Ramos (cell line): ENCODE measurements around the gene SGCA.

Experiments
- in situ Hi-C: fragments of 300-500 bp; cut with MboI; formaldehyde crosslinking; loops from one replicate; pipeline ENCODE4 v1.14.3; 2022; ENCODE audit warnings: low sequenced_read_pairs; ENCODE audit not compliant: unreplicated experiment

The SGCA gene

DNA sequence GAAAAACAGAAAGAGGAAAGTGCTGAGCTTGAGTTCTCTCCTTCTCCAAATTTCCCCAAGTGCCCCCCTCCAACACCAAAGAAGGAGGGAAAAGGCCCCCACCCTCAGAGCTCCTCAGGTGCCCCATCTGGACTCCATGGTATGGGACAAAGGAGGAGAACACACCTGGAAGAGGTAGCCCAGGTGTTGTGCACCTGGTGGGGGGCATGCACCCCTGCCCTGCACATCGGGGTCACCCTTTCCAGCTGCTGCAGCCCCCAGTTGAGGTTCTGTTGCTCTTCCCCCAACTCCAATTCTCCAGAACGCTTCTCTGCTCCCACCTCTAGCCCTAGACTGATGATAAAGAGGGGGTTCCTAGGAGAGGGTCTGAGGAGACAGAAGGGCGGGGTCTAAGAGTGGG lies 38.6 kb downstream of the SGCA start:
- in situ Hi-C loops: loop anchor here (10.0 kb wide), 1 partner anchor 90 kb away; no protein-coding TSS in a partner anchor

DNA sequence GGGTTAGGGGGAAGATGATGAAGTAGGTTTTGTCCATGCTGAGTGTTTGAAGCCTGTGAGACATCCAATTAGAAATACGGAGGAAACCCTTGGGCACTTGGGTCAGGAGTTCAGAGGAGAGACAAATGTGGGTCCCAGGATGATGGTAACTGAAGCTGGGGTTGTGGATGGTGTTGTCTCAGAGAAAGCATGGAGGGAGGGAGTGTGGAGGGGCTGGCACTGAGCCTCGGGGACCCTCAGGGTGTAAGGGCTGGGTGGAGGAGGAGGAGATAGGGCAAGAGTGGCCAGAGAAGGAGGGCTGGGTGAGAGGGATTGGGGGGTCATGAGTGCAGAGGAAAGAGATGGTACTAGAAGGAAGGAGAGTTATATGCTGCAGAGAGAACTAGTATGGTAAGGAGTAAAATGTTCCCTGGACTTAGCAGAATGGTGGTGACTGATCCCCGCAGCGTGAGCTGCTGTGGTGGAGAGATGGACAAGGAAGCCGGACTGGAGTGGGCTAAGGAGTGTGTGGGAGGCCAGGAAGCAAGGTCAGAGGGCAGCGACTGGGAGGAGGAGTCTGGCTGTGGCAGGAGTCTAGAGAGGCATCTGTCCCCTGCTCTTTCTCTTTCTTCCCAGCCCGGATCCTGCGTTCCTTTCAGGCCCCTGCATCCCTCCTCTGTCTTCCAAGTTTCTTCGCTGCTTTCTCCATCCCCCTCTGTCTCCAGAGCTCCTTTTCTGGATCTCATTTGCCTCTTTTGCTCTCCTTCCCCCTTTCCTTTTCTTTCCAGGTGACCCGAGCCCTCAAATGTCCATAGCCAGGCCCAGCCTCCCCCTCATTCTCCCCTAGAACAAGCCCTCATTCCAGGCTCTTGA lies 39.5 kb downstream of the SGCA start:
- in situ Hi-C loops: loop anchor here (10.0 kb wide), 1 partner anchor 89 kb away; no protein-coding TSS in a partner anchor

DNA sequence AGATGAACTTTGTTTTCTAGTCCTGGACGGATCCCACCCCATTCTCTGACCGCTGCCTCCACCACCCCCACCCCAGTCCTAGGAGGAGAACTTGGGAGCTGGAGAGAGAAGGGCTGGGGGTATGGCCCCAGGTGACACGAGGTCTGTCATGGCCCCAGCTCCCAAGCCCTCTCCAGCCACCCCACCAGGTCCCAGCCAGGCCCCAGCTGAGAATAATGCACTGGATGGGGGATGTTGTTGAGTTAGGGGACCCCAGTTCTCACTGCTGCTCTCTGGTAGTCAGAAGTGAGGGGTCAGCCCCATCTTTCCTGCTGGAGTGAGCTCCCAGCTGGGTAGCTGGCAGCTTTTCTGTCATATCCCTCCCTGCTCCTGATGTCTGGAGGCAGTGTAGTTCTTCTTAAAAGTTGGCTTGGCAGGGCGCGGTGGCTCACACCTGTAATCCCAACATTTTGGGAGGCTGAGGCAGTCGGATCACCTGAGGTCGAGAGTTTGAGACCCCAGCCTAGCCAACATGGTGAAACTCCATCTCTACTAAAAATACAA lies 40.2 kb downstream of the SGCA start:
- in situ Hi-C loops: loop anchor here (10.0 kb wide), 1 partner anchor 89 kb away; no protein-coding TSS in a partner anchor

DNA sequence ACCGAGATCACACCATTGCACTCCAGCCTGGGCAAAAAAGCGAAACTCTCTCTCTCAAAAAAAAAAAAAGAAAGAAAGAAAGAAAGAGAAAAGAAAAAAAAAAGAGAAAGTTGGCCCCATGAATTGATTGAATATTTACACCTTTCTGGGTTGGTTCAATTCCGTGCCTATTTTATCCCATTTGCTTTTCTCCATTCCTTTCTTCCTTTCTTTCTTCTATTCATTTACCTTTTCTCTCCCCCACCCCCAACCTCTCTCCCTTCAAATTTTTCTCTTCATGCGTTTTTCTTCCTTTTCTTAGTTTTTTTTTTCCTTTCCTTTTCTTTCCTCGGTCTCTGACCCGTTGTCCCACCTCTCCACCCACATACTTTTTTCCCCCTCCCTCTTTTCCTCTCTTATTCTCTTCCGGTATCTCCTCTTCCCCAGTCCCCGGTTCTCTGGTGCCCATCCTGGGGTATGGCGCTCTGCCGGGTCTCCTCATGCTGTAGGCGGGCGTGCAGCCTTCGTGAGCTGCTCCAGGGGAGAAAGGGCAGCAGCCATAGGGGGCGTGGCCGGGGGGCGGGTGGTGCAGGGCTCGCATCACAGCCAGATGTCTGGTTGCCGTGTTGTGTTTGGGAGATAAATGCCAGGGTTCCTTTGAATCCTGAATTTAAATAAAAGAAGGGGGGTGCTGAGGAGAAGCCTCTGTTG lies 40.9 kb downstream of the SGCA start:
- in situ Hi-C loops: loop anchor here (10.0 kb wide), 1 partner anchor 88 kb away; no protein-coding TSS in a partner anchor

DNA sequence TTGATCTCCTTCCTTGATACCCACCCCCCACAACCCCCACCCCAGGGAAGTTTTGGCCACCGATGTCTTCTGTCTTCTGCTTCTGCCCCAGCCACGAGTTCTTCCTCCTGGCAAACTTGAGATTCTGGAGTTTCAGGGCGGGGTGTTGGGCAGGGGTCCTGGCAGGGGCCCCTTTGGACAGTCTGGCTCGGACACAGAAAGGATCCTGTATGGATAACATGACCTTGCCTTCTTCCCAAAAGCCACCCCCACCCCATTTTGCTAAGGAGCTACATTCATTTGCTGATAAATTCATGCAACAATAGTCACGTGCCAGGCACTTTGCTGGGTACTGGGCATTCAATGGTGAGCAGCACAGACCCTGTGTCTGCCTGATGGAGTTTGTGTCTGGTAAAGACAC lies 41.5 kb downstream of the SGCA start:
- in situ Hi-C loops: loop anchor here (10.0 kb wide), 1 partner anchor 87 kb away; no protein-coding TSS in a partner anchor

DNA sequence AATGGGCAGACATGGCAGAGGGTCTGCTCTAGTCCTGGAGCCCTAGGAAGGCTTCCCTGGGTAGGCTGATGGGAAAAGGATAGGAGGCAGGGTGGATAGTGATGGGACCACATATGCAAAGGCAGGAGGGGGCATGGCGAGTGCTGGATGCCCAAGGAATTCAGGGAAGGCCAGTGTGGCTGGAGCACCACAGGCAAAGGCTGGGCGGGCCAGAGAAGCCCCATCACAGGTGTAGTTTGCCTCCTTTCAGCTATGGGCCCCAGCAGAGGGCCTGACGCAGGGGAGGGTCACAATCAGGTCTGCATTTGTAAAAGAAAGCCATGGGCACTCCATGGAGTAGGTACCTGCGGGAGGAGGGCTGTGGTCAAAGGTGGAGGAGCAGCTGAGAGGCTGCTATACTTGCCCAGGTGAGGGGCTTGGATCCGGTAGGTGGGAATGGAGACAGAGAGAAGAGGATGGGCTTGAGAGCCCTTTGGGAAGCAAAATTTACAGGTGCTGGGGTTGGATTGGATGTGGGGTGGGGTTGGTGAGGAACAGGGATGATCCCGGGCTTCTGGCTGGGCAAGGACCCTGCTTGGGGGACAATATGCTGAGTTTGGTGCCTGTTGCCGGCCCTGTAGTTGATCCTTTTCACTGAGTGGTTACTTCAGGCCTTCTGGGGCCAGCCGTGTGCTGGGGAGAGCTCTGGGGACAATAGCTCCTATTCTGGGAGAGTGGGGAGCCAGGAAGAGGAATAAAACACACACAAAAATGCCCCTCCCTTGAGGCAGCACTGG lies 42.2 kb downstream of the SGCA start:
- in situ Hi-C loops: loop anchor here (10.0 kb wide), 1 partner anchor 87 kb away; no protein-coding TSS in a partner anchor

DNA sequence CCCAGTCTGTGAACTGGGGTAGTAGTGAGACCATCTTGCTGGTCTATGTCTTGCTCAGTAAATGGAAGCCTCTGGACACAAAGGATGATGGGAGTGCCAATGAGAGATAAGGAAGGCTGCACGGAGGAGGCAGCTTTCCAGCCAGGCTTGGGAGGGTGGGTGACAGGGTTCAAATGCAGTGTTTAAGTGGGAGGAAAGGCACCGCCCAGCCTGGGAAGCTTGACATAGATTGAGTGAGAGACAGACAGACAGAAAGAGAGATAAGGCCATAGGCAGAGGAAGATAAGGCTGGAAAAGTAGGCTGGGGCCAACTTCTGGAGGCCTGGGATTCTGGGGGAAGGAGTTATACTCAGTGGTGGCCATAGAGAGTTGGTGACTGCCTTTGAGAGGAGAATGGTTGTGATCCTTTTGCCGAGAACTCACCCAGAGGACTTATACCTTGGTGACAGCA lies 42.8 kb downstream of the SGCA start:
- in situ Hi-C loops: loop anchor here (10.0 kb wide), 1 partner anchor 86 kb away; no protein-coding TSS in a partner anchor

DNA sequence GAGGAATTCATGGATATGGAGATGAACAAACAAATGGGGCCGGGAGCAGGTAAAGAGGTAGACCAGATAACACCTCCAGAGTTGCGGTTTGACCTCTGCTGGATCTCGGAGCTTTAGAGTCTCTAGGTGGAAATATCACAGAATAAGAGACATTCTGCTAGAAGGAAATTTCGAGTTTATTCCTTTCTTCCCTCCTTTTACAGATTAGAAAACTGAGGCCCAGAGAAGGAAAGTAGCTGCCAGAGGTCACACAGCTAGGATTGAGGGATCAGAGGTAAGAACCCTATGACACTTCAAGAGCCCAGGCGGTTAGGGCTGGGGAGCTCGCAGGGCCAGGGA lies 43.3 kb downstream of the SGCA start:
- in situ Hi-C loops: loop anchor here (10.0 kb wide), 1 partner anchor 86 kb away; no protein-coding TSS in a partner anchor

DNA sequence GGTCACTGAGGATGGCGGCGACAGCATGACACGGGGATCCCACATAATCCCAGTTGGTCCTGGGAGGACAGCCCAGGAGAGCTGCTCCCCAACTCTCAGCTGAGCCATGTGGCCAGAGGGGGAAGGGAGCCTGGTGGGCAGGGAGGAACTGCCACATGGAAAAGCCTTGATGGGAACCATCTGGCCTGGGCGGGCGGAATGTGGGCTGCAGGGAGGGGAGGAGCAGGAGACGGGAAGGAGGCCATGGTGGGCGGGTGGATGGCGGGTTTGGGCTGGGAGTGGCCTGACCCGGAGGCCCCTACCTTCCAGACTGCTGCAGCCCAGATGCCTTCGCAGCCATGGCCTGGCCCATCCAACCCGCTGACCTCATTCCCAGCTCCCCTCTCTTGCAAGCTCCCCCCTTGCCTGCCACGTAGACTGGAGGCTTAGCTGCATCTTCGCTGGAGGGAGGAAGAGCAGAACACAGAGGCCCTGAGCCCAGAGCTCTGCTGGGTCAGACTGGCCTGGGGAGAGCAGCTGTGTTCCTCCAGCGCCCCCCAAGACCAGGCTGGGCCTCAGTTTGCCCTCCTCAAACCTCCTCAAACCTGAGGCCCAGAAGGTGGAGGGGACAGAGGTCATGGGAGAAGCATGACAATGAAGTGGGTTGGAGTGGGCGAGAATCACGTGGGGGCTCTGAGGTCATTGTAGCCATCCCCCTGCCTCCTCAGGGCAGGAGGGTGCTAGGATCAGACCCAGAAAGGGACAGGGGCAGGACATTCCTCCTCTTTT lies 43.9 kb downstream of the SGCA start:
- in situ Hi-C loops: loop anchor here (10.0 kb wide), 1 partner anchor 85 kb away; no protein-coding TSS in a partner anchor

DNA sequence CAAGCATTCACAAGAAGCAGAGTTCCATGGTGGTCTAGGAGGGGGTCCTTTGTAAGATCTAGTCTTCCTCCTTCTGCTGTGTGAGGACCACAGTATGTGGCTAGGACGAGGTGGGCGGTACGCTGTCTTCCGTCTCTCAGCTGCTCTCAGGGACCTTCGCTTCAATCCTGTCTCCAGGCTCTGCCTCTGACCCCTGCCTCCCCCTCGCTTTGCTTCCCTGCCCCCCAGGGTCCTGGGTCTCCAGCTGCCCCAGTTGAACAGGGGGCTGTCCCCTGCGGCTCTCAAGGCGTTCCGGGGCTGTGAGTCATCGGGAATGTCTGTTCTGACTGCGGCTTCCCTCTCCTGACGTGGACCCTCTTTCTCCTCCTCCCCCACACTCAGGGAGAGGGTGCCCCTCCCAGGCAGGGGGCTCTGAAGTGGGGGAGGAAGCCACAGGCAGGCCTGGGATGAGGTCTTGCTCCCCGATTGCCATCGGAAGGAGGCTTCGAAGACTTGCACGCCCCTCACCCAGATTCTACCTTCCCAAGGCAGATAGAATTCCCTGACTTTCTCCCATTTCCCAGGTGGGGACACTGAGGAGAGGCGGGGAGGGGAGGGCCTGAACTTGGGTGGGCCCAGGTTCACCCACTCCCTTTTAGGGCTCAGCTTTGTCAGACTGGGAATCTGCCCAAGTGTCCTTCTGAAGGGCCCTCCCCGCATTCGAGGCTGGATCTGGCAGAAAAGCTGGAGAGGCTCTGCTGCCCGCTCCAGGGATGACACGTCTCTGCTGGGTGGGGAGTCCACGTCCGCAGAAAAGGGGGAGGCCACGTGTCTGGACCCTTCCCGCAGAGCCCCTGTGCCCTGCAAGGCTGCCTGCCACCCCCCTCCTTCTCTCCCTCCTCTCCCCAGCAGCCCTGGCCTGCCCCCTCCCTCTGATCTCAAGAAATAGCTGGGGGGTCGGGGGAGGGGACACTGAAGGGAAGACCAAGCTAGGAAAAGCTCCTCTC lies 44.7 kb downstream of the SGCA start:
- in situ Hi-C loops: no loop called here

DNA sequence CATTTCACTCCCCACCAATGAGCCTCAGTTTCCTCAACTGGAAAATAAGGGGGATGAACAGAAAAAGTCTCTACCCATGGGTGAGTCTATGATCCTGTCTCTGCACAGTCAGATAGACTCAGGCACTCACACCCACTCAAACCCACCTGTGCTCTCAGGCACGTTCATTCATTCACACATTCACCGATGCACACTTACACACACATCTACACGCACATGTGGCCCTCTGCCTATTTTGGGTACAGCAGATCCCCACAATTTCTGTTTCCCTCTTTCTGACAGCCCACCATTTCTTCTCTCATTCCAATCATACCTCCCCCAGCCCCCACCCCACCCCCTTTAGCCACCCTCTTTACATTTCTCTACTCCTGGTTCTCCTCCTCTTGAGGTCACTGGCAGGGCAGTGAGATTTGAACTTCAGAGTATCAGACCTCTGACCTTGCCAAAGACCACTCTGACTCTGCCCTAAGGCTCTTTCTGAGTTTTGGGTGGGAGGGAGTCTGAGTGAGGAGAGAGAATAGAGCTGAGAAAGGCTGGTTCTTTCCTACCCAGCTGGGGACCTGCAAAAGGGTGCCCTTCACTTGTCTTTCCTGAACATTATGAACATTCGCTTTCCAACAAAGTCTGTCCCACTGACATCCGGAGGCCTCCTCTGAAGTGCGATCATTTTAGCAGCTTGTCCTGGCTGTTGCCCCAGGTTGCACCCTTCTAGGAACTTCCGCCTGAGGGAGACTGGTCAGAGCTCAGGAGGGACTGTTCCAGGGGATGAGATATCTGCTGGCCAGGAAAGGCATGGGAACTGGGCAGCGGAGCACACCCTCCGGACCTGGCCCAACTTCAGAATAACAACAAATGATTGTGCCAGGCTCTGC lies 45.7 kb downstream of the SGCA start:
- in situ Hi-C loops: no loop called here

DNA sequence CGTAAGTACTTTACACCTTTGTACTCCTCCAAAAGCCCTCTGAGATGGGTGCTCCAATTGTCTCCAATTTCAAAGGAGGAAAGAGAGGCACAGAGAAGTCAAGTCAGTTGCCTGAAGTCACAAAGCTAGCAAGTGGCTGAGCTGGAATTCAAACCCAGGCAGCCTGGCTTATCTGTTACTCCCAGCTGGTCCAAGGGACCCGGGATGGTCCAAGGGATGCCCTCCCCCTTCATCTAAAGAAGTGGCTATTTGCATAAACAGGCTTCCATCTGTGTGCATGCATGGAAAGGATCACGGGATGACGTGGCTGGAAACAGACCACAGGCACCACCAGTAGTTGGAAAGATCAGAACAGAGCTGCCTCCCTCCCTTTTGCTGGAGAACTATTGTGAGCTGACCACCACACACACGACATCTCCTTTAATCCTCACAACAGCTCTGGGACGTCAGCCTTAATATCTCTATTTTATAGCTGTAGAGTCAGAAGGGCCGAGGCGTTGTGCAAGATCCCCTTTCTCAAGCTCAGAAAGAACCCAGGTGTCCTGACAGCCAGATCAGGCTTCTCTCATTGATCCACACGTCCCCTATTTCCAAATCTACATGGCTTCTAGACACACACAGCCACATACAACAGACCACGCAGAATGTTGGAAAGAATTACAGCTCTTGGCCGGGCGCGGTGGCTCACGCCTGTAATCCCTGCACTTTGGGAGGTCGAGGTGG lies 46.5 kb downstream of the SGCA start:
- in situ Hi-C loops: no loop called here

DNA sequence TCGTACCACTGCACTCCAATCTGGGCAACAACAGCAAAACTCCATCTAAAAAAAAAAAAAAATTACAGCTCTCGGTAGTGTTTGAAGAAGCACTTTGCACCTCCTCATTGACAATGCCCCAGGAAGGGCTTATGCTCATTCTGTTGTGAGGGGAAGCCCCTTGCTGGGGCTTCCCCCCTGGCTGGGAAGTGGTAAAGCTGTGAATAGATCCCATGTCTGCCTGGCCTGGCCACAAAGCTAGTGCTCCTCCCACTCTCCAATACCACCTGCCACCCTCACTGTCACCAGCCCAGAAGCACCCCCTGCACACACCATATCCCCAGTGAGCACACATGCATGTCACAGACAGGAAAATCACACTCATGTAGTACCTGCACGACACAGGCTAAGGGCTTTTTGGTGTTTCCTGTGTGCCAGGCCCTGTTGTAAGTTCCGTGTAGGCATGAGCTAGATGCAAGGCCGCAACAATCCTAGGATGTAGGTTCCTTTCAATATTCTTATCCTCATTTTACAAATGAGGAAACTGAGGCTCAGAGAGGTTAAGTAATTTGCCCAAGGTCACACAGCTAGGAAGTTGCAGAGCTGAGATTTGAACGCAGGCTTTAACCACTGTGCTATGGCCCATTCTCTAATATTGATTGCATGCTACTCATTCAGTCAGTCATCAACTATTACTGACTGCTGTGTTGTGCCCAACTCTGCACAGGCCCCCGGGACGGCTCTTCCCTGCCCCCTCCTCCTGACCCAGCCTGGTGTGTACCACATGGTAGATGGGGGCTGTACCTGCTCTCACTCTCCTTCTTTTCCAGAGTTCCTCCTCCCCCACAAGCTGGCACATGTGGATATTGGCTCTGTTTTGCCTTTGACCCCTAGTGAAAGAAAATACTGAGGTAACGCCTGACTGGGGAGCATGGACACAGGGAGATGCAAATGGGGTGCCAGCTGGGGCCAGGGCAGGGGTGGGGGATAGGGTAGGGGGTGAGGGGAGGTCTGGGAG lies 47.5 kb downstream of the SGCA start:
- in situ Hi-C loops: no loop called here

DNA sequence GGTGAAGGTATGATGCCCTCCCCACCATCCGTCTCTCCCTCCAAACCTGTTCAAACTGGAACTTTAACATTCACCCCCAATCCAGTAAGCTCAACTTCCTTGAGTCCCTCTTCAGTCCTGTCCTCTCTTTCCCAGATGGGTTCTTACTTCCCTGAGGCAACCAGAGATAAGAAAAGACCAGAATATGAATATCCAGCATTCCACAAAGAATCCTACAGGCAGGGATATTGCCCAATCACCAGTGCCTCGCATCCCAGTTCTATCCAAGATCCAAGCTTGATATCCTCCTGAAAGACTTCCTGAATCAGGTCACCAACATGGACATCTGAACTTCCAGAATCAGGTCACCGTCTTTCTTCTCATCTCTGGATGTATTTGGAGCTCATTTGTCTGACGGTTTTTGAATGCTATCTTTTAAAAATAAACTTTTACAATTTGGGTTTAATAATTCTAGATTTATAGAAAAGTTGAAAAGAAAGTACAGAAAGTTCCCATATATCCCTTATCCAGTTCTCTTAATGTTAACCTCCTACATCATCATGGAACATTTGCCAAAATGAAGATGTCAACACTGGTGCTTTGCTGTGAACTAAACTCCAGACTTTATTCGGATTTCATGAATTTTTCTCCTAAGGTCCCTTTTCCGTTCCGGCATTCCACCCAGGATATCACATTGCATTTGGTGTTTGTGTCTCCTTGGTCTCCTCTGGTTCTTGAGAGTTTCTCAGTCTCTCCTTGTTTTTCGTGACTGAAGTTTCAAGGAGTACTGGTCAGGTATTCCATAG lies 49.4 kb downstream of the SGCA start:
- in situ Hi-C loops: no loop called here

DNA sequence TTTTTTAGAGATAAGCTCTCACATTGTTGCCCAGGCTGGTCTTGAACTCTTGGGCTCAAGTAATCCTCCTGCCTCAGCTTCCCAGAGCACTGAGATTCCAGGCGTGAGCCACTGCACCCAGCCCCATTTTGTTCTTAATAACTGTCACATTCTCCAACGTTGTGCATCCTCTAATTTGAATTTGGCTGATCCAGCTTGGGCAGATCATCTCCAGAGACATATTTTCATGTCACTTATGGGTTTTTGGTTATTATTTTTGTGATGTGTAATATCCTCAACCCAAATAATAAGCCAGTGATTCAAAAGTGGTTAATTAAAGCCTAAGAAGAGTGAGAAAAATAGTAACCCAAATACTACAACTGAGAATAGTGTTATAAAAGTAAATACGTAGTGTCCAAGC lies 51.8 kb downstream of the SGCA start:
- in situ Hi-C loops: no loop called here
